Mucosa of rectum (tissue), 2 donors: ENCODE results near the gene LARP4.
"Not testable (repeated sequence)": the region's sequence is repeated elsewhere in the genome, so short reads cannot be mapped to it uniquely, and the experiment has no call there.

ENCODE experiments used
- H3K27ac ChIP-seq, 2 donors: one replicate each; pipeline ENCODE4 v1.7.0; 2013; ENCODE audit warnings: inconsistent platforms in 2 of 2, low read depth in 2 of 2, low read length in 2 of 2
- H3K27me3 ChIP-seq, 2 donors: one replicate each; pipeline ENCODE4 v1.7.0; 2013; ENCODE audit warnings: low read length in 2 of 2; ENCODE audit not compliant: control insufficient read depth in 2 of 2, insufficient read depth in 2 of 2
- H3K36me3 ChIP-seq, 2 donors: one replicate each; pipeline ENCODE4 v1.7.0; 2013; ENCODE audit warnings: low read length in 2 of 2; ENCODE audit not compliant: control insufficient read depth in 2 of 2, insufficient read depth in 2 of 2
- H3K4me1 ChIP-seq, 2 donors: one replicate each; pipeline ENCODE4 v1.7.0; 2013; ENCODE audit warnings: low read length in 2 of 2, mild to moderate bottlenecking in 1 of 2; ENCODE audit not compliant: control insufficient read depth in 2 of 2, insufficient read depth in 2 of 2
- H3K4me3 ChIP-seq, 2 donors: one replicate each; pipeline ENCODE4 v1.7.0; 2013; ENCODE audit warnings: low read length in 2 of 2
- H3K9ac ChIP-seq, 2 donors: one replicate each; pipeline ENCODE4 v1.7.0; 2013; ENCODE audit warnings: low read length in 2 of 2, low read depth in 1 of 2, mild to moderate bottlenecking in 1 of 2
- H3K9me3 ChIP-seq, 2 donors: one replicate each; pipeline ENCODE4 v1.7.0; 2013; ENCODE audit warnings: low read length in 2 of 2; ENCODE audit not compliant: control insufficient read depth in 2 of 2
- donor health status: healthy.
- donor health status: Normal muscosa, but diverticular disease.

The LARP4 gene

DNA sequence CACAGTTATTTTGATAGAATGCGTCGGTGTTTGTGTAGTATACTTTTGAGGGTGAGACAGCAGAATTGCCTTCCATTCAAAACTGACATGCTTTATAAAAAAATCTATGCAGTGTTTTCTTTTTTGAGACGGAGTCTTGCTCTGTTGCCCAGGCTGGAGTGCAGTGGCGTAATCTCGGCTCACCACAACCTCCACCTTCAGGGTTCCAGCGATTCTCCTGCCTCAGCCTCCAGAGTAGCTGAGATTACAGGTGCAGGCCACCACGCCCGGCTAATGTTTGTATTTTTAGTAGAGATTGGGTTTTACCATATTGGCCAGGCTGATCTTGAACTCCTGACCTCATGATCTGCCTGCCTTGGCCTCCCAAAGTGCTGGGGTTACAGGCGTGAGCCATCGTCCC lies 22.7 kb downstream of the LARP4 start:
- not testable (repeated sequence) for H3K9ac ChIP-seq, H3K27me3 ChIP-seq, H3K4me3 ChIP-seq, H3K4me1 ChIP-seq, H3K9me3 ChIP-seq, H3K27ac ChIP-seq, H3K36me3 ChIP-seq

- no peak overlapping the region for H3K9ac ChIP-seq
- H3K27me3 ChIP-seq: no peaks in the 10 kb centered on the region
- no peak overlapping the region for H3K4me3 ChIP-seq
- H3K9me3 ChIP-seq: no peaks in the 10 kb centered on the region
- peaks cover 12% of the 10 kb centered on the region in 2 donors for H3K36me3 ChIP-seq
- H3K4me1 ChIP-seq: no peaks in the 10 kb centered on the region
- no peak overlapping the region for H3K27ac ChIP-seq
Measured at GRCh38 chr12:50425589-50426258, 25.0 kb downstream of the LARP4 start.

GRCh38 chr12:50431656-50432055 lies 31.0 kb downstream of the LARP4 start:
- H3K9ac ChIP-seq, H3K4me3 ChIP-seq, H3K9me3 ChIP-seq, H3K27ac ChIP-seq, H3K27me3 ChIP-seq, H3K4me1 ChIP-seq: not testable (repeated sequence)
- peaks cover 43 to 44% of the 10 kb centered on the region in 2 donors for H3K36me3 ChIP-seq

- Histone ChIP-seq H3K9ac (no peak overlapping the region), H3K27me3 (no peaks in the 10 kb centered on the region), H3K36me3 (peaks cover 66 to 79% of the 10 kb centered on the region in 2 donors), H3K4me1 (no peaks in the 10 kb centered on the region), H3K27ac (no peak overlapping the region), H3K4me3 (no peak overlapping the region), H3K9me3 (no peaks in the 10 kb centered on the region)
Measured at GRCh38 chr12:50440288-50440687, 39.6 kb downstream of the LARP4 start.

GRCh38 chr12:50441763-50442162 lies 41.1 kb downstream of the LARP4 start:
- H3K9me3 ChIP-seq: no peaks in the 10 kb centered on the region
- H3K27ac ChIP-seq: no peak overlapping the region
- H3K27me3 ChIP-seq: no peaks in the 10 kb centered on the region
- no peak overlapping the region for H3K4me3 ChIP-seq
- peaks cover 57 to 67% of the 10 kb centered on the region in 2 donors for H3K36me3 ChIP-seq
- no peaks in the 10 kb centered on the region for H3K4me1 ChIP-seq
- H3K9ac ChIP-seq: no peak overlapping the region

DNA sequence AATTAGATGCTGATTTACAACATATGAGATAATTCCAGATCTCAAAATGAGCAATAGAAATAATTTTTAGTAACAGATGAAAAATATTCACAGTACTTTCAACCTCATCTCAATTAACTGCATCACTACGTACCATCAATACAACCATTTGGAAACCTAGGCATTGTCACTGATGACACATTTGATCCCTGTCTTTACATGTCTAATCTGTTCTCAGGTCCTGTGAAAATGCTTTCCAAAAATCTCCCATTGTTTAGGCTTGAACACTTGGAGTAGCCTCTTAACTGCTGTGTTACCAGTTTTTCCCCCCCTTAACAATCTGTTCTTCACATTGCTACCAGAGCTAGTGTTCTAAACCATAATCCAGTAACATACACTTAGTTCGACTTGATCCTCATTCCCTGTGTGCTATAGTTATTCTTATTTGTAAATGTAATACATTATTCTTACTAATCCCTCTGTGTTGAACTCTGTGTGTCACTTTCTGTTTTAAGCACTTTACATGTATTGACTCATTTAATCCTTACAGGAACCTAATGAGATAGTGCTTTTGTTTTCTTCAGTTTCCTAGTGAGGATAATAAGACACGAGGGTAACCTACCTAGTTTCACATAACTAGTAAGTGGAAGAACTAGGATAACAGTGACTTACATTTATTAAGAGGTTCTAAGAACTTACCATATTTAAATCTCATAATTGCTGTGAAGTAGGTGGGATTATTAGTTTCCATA lies 41.7 kb downstream of the LARP4 start:
- Histone ChIP-seq H3K9ac (no peak overlapping the region), H3K36me3 (peaks cover 52 to 65% of the 10 kb centered on the region in 2 donors), H3K27ac (no peak overlapping the region), H3K27me3 (no peaks in the 10 kb centered on the region), H3K4me1 (no peaks in the 10 kb centered on the region), H3K9me3 (no peaks in the 10 kb centered on the region), H3K4me3 (no peak overlapping the region)

- not testable (repeated sequence) for H3K27me3 ChIP-seq, H3K4me3 ChIP-seq, H3K9me3 ChIP-seq, H3K4me1 ChIP-seq, H3K27ac ChIP-seq, H3K9ac ChIP-seq
- peaks cover 20 to 21% of the 10 kb centered on the region in 2 donors for H3K36me3 ChIP-seq
Measured at GRCh38 chr12:50449671-50450070, 49.0 kb downstream of the LARP4 start.

DNA sequence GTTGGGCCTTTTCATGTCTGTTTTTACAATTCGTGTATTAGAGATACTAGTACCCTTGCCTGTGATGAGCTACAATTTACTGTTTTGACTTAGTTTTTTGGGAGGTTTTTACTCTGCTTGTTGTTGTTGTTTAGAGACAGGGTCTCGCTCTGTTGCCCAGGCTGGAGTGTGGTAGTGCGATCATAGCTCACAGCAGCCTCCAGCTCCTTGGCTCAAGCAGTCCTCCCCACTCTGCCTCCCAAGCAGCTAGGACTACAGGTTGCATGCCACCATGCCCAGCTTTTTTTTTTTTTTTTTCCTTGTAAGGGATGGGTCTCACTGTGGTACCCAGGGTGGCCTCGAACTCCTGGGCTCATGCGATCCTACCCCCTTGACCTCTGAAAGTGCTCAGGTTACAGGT lies 52.1 kb downstream of the LARP4 start:
- H3K9me3 ChIP-seq: no peaks in the 10 kb centered on the region
- no peak overlapping the region for H3K9ac ChIP-seq
- no peaks in the 10 kb centered on the region for H3K4me1 ChIP-seq
- no peak overlapping the region for H3K27ac ChIP-seq
- H3K36me3 ChIP-seq: peaks cover 16 to 27% of the 10 kb centered on the region in 2 donors
- no peaks in the 10 kb centered on the region for H3K27me3 ChIP-seq
- no peak overlapping the region for H3K4me3 ChIP-seq

DNA sequence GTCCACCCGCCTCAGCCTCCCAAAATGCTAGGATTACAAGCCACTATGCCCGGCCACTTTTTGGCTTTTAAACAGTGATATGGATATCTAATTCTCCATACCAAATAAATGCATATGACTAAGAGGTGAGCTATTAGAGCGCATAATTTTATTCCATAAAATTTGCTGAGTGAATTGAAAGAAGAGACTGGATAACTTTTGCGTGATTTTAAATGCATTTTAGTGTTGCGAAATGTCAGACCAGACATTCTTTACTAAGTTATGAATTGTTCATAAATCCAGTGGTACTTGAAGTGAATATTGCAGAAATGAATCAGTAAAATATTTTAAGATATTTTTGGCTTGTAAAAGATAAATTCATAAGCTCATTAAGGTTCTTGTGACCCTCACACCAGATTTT lies 53.2 kb downstream of the LARP4 start:
- Histone ChIP-seq H3K4me3 (no peak overlapping the region), H3K27ac (no peak overlapping the region), H3K36me3 (peaks cover 16 to 28% of the 10 kb centered on the region in 2 donors), H3K4me1 (no peaks in the 10 kb centered on the region), H3K27me3 (no peaks in the 10 kb centered on the region), H3K9ac (no peak overlapping the region), H3K9me3 (no peaks in the 10 kb centered on the region)

GRCh38 chr12:50458606-50459005 lies 57.9 kb downstream of the LARP4 start:
- no peaks in the 10 kb centered on the region for H3K4me1 ChIP-seq
- no peaks in the 10 kb centered on the region for H3K27me3 ChIP-seq
- H3K9ac ChIP-seq: no peak overlapping the region
- H3K4me3 ChIP-seq: no peak overlapping the region
- H3K27ac ChIP-seq: no peak overlapping the region
- peaks cover 23 to 40% of the 10 kb centered on the region in 2 donors for H3K36me3 ChIP-seq
- H3K9me3 ChIP-seq: no peaks in the 10 kb centered on the region
